Activated CD4-positive, alpha-beta T cell treated with anti-CD3 and anti-CD28 coated beads, Interleukin-10, Interleukin-2, amounts not matched to agents 100 ng/mL and 50 ng/mL, durations not matched to agents 16 hours and 8 hours (primary cell): ENCODE results near the gene AUTS2.

Experiments
- DNase-seq: peaks from one replicate; pipeline ENCODE4 v3.0.0-alpha.2; 2020

AUTS2 gene

DNA sequence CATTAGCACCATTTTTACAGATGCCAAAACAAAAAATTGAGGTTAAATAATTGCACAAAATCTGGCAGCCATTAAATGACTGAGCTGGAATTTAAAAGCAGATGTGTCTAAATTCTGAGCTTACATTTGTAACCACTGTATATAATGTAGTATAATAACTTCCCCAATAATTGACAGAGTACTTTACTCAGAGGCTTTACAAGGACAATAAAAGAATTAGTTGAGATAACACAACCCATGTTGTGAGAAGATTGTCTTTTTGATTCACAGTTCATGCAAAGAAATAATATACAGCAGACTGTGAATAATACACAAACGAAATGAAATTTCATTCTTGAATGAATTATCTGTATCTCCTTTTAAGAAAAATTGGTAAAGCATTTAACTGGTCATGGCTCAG, 417.1 kb downstream of the AUTS2 start:
- DNase-seq, result no peak

- DNase-seq, result no peak
Measured at GRCh38 chr7:70016044-70016770, 417.9 kb downstream of the AUTS2 start.

- DNase-seq, result no peak
Measured at GRCh38 chr7:70017357-70017756, 419.1 kb downstream of the AUTS2 start.

- no peak for DNase-seq
Measured at GRCh38 chr7:70018700-70019099, 420.4 kb downstream of the AUTS2 start.

DNA sequence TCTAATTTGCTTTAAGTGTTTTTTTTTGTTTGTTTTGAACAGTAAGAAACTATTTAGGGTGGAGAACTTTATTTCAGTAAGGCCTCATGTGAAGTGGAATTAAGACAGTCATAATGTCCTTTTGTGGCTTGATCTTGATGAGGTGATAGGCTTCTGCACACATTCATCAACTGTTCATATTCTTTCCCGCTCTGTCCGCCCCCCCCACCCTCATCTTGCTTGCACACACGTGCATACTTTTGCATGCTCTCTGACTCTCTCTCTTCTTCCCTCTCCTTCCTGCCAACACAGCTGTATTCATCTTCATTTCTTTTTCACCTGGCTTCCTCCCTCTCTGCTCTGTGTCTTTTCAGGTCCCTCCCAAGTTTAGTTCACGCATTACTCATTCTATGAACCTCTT, 429.6 kb downstream of the AUTS2 start:
- DNase-seq, result no peak

DNA sequence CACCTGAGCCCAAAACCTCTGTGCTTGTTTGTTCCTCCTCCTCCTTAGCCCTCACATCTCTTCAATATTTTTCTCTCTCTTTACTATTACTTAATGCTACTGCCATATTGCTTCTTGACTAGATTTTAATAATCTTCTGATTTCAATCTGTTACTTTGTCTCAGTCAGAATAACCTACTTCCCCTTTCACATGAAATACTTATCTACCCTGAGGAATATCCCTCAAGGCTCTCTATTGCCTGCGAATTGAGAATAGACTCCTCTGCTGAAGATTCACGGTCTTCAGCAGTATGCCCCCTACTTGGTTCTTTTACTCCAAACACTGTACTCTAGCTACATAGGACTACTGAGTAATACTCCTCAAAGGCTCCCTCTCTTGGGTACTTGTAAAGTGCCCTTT, 430.3 kb downstream of the AUTS2 start:
- no peak for DNase-seq

GRCh38 chr7:70029993-70030392, 431.7 kb downstream of the AUTS2 start:
- DNase-seq, result no peak

DNA sequence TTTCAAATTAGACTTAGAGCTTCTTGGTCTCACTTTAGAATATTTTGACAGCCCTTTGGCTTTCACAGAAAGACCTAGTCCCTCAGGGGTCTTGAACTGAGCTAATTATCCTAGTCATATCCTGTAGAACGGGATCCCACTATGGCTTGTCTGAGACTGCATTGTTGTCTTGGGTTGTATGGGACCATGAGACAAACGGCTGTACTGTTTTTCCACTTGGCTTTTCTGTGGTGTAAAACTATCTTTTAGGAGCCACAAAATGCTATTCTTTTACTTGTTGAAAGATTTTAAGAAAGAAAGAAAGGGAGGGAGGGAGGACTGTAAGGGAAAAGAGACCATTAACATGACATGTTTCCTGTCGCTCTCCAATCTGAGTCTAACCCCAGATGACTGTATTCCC, 432.5 kb downstream of the AUTS2 start:
- DNase-seq, result no peak

DNA sequence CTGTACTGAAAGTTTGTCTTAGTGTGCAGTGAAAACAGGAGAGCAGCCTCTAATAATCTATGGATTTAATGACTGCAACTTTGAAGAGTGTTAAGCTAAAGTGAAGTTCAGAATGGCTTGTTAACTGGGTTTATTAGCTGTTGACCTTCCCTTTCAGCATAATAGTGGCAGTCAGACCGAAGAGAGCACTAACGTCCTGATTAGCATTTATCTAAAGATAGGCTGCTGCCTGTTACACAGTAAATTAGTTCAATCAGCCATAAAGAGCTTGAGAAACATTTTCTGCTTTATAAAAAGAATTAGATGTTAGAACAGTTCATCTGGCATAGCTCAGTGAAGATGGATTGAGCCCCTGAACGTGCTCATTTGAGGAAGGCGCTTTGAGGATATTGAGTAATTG, 433.0 kb downstream of the AUTS2 start:
- DNase-seq, result no peak

DNA sequence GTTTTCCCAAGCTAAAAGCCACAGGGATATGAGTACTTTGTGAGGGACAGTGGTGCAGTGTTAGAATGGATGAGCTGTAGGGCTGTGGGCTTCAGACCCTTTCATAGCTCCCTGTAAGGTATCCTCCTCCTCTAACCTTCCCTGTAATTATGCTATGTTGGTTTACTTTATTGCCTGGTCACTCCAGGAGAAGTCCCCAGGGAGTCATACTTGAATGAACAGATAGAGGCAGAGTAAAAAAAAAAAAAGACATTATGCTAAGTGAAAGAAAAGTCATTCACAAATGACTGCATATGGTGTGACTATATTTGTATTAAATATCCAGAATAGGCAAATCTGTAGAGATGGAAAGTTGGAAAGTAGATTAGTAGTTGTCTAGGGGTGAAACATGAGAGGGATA, 434.4 kb downstream of the AUTS2 start:
- no peak for DNase-seq

DNA sequence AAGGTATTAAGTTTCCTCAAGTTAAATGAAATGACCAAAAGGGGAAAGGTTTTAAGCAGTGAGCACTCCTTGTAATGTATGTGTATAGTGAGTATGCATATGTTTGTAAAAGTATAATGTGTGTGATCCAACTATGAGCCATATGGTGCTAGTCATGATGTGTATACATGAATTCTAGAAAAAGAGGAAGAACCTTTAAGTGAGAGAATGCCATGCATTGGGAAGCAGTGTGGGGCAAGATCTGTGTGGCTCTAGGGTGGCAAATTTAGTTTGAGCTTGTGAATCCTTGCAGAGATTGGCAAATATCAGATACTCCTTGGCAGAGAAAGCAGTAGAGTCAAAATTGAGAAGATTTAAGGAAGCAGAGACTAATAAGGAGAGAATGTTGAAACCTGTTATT, 435.0 kb downstream of the AUTS2 start:
- DNase-seq, result no peak

DNA sequence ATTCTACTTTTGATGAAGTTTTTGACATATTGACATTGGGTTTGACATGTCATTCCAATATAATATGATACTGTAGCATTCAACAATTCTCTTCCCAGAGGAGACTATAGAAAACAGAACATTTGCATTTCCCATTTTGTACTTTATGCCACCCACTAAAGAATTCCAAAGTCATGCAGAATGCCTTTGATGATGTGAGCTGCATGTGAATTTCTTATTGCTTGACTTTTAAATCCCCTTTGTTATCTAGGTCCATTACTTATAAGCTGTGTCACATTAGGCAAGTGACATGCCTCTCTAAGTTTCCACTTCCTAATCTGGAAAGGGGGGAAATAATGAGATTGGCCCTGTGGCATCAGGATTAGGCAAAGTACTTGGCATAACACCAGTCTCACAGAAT, 436.7 kb downstream of the AUTS2 start:
- DNase-seq, result no peak

DNA sequence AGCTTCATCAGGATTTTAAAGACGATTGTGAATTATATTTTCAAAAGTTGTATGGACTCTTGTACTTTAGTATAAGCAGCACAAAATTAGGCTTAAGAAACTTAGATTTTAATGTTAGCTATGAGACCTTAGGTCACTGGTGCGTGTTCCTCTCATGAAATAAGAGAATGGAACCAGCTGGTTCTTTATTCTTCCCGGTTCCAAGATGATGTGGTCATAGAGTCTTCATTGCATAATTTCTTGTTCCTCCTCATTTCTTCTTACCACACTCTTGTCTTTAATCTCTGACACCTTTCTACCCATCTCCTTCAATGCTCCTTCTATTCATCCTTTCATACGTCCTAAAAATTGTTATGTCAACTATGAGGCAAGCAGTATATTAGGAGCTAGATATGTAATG, 437.2 kb downstream of the AUTS2 start:
- no peak for DNase-seq

DNA sequence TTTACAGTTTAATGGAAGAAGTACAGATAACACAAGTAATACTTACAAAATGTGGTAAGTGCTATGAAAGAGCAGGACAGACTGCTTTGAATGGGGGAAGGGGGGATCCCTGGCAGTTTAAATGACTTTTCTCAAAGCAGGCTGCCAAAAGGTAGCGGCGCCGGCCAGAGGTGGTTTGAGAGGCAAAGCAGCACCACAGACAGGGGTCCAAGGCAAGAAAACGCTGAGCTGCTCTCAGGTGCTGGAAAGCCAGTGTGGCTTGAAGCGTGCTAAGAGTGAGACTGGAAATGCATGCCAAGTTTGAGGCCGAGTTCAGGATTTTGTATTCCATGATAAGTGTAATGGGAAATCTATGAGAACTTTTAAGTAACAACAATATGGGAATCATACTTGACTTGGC, 437.7 kb downstream of the AUTS2 start:
- no peak for DNase-seq

DNA sequence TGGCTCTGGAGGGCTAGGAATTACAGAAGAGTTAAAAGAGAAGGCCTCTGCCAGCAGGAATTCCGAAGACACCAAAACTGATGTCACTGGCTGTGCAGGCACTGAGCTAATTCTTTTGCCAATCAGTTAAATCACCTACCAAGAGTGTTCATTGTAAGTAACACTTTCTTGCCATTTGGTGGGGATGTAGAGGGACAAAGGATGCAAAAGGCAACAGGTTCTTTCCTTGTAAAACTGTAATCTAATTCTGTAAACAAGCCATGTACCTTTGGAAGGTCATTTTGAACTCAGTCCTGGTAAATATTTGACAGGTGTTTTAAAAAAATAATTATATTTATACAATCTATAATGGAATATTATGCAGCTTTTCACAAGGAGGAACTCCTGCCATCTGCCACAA, 438.4 kb downstream of the AUTS2 start:
- no peak for DNase-seq

- DNase-seq, result no peak
Measured at GRCh38 chr7:70037171-70037933, 439.1 kb downstream of the AUTS2 start.

DNA sequence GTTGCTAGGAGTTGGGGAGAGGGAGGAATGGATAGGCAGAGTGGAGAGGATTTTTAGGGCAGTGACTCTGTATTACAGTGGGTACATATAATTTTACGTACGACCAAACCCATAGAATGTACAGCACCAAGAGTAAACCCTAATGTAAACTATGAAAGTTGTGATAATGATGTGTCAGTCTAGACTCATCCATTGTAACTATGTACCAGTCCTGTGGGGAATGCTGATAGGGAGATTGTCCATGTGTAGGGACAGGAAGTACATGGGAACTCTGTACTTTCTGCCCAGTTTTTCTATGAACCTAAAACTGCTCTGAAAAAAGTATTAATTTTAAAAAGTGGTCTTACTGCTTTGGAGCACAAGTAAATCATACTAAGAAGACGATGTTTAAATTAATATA, 441.8 kb downstream of the AUTS2 start:
- no peak for DNase-seq

GRCh38 chr7:70040970-70041766, 442.9 kb downstream of the AUTS2 start:
- DNase-seq, result no peak

- DNase-seq, result no peak
Measured at GRCh38 chr7:70042533-70042932, 444.3 kb downstream of the AUTS2 start.

DNA sequence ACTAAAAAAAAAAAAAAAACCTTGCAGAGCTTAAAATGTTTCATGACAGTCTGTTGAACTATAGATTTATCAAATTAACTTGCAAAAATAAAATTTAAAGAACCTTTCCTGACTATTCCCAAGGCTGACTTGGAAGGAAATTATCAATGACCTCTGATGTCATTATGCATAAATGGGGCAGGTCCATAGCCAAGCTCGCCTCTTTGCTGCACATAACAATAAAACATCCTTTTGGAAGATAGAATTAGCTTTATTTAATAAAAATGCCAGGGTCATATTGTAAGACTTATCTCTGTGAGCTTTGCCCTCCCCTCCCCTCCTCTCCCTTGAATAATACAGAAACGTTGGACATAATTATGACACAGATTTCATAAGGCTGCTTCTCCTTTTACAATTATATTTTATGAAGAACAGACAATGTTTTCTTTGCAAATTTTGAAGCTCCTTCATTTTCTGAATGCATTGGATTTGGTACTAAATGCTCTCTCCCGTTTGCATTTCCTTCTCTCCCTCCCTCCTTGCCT, 444.8 kb downstream of the AUTS2 start:
- DNase-seq, result no peak

DNA sequence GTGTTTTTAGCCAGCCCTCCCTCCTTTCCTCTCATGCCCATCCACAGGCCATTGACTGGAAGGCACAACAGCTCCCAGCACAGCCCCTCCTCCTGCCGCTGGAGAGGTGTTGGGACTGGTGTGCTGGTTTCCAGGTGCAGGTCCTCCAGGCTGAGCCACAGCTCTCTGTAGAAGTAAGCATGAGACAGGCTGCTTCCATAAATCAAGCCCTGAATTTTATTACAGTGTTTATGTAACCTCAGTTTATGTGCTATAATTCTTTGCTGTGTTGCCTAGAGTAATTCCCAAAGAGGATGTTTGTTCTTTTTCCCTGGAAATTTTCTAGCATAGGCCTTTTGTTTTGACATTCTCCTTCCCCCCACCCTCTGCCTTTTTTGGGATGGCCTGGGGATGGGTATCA, 445.8 kb downstream of the AUTS2 start:
- DNase-seq, result no peak

DNA sequence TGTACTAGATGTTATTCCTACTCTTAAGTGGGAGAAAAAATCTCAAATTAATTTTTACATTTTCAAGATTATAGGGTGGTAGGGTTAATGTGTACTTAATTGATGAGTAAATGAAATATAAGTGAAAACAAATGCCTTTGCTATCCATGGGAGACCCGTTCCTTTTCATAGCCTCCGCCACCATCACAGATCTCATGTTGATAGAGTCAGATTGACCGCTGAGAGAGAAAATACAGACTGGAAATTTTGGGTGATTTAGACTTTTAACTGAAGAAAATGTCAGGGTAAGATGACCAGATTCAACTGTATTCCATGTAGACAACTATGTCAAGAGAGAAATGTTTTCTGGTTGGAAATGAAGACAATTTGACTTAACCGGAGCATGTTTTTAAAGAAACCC, 446.2 kb downstream of the AUTS2 start:
- DNase-seq, result no peak

- no peak for DNase-seq
Measured at GRCh38 chr7:70044981-70045380, 446.7 kb downstream of the AUTS2 start.

GRCh38 chr7:70047384-70047783, 449.1 kb downstream of the AUTS2 start:
- DNase-seq, result no peak
